H1 (cell line): Measurements from ENCODE around the gene PC. TPM values are rescaled to one million over a fixed set of nuclear protein-coding genes. Genes with fewer than 3 reads are reported as not detected.
A peak's percentile ranks its signal among the peaks of the same experiment; 100 is the strongest.

Experiments
- CTCF ChIA-PET: fragments of 300-600 bp; sonication (Branson Sonifier 250); formaldehyde crosslinking; loops from one replicate; lab custom pipeline; 2021; ENCODE audit not compliant: partially characterized antibody; lab: Charles Lee
- POLR2A ChIA-PET: fragments of 300-600 bp; sonication (Branson Sonifier 250); formaldehyde crosslinking; loops from one replicate; lab custom pipeline; 2021; ENCODE audit warnings: inconsistent platforms; ENCODE audit not compliant: partially characterized antibody; lab: Charles Lee
- DNase-seq, 2 experiments: peaks; one replicate each; pipeline versions ENCODE4 v3.0.0 to v3.0.0-alpha.2; 2010 to 2022; ENCODE audit warnings: low spot score in 2 of 2, low read depth in 1 of 2, mixed read lengths in 1 of 2
- FAIRE-seq: peaks from 2 replicates; lab custom pipeline; 2011; peaks lifted over from hg19 to GRCh38; lab: Jason Lieb, UNC
- H2AFZ ChIP-seq: 2 replicates; pipeline ENCODE4 v1.8.1; 2012; ENCODE audit warnings: low read length, inconsistent platforms
- H2AK5ac ChIP-seq: 2 replicates; pipeline ENCODE4 v1.6.1; 2013; ENCODE audit warnings: low read depth, low read length
- H2BK120ac ChIP-seq: replicated peaks from 2 replicates; pipeline ENCODE3; 2013; ENCODE audit warnings: low read depth, low read length, inconsistent platforms
- H2BK12ac ChIP-seq: 2 replicates; pipeline ENCODE4 v1.6.1; 2013; ENCODE audit warnings: low read depth, low read length
- H2BK15ac ChIP-seq: 2 replicates; pipeline ENCODE4 v1.6.1; 2013; ENCODE audit warnings: low read length
- H2BK20ac ChIP-seq: 2 replicates; pipeline ENCODE4 v1.6.1; 2013; ENCODE audit warnings: low read length
- H2BK5ac ChIP-seq: 2 replicates; pipeline ENCODE4 v1.6.1; 2013; ENCODE audit warnings: low read depth, low read length
- H3K14ac ChIP-seq: 2 replicates; pipeline ENCODE4 v1.6.1; 2013; ENCODE audit warnings: inconsistent platforms; ENCODE audit not compliant: insufficient read length
- H3K18ac ChIP-seq: 2 replicates; pipeline ENCODE4 v1.6.1; 2013; ENCODE audit warnings: low read length; ENCODE audit errors: extremely low read depth
- H3K23ac ChIP-seq: 2 replicates; pipeline ENCODE4 v1.6.1; 2013; ENCODE audit warnings: inconsistent platforms; ENCODE audit not compliant: insufficient read length
- H3K23me2 ChIP-seq: 2 replicates; pipeline ENCODE4 v1.6.1; 2013; ENCODE audit warnings: low read depth, low read length
- H3K27ac ChIP-seq: 2 replicates; pipeline ENCODE4 v1.6.1; 2011; ENCODE audit warnings: low read depth, low read length, inconsistent platforms
- H3K27me3 ChIP-seq, 4 experiments: replicated peaks in 1 of 4; 1 replicate in 1 of 4; 2 replicates in 3 of 4; pipeline versions ENCODE4 v1.6.1 to v1.8.1; 2011 to 2013; ENCODE audit warnings: low read length in 3 of 4, mild to moderate bottlenecking in 3 of 4, inconsistent platforms in 2 of 4, mixed read lengths in 2 of 4, moderate library complexity in 1 of 4; ENCODE audit not compliant: control insufficient read depth in 3 of 4, insufficient read depth in 3 of 4; ENCODE audit errors: extremely low read depth in 1 of 4
- H3K36me3 ChIP-seq, 4 experiments: 2 replicates each; pipeline versions ENCODE4 v1.6.1 to v1.8.1; 2011 to 2013; ENCODE audit warnings: mild to moderate bottlenecking in 4 of 4, low read length in 3 of 4, moderate library complexity in 2 of 4, control low read depth in 1 of 4, inconsistent platforms in 1 of 4; ENCODE audit not compliant: insufficient read depth in 4 of 4, control insufficient read depth in 2 of 4
- H3K4ac ChIP-seq: replicated peaks from 2 replicates; pipeline ENCODE3; 2013; ENCODE audit warnings: low read length, low read depth, mixed read lengths, inconsistent platforms; ENCODE audit not compliant: insufficient read length
- H3K4me1 ChIP-seq, 4 experiments: replicated peaks in 1 of 4; 1 replicate in 1 of 4; 2 replicates in 3 of 4; pipeline versions ENCODE4 v1.6.1 to v1.8.1; 2011 to 2013; ENCODE audit warnings: low read length in 3 of 4, inconsistent platforms in 2 of 4, mixed read lengths in 1 of 4; ENCODE audit not compliant: insufficient read depth in 4 of 4, control insufficient read depth in 3 of 4
- H3K4me2 ChIP-seq, 2 experiments: 2 replicates each; pipeline versions ENCODE4 v1.6.1 to v1.8.1; 2011 to 2013; ENCODE audit warnings: low read depth in 2 of 2, low read length in 2 of 2, control low read depth in 1 of 2, inconsistent platforms in 1 of 2, mild to moderate bottlenecking in 1 of 2; ENCODE audit not compliant: insufficient read depth in 1 of 2
- H3K4me3 ChIP-seq, 4 experiments: fragments of 200-600, 300-600 bp in 1 of 4; sonication (generic), shearing (Covaris generic), sonication (Bioruptor Twin) in 1 of 4; 2 replicates each; pipeline versions ENCODE4 v1.5.1 to v1.8.1; 2011 to 2016; ENCODE audit warnings: low read length in 4 of 4, low read depth in 3 of 4, control low read depth in 2 of 4, inconsistent platforms in 2 of 4, mild to moderate bottlenecking in 2 of 4, mixed read lengths in 1 of 4, moderate library complexity in 1 of 4; ENCODE audit not compliant: insufficient read depth in 2 of 4; ENCODE audit errors: extremely low read depth in 1 of 4
- H3K56ac ChIP-seq: replicated peaks from 2 replicates; pipeline ENCODE3; 2013; ENCODE audit warnings: low read depth, mild to moderate bottlenecking, mixed read lengths, low read length, inconsistent platforms; ENCODE audit not compliant: insufficient read length
- H3K79me1 ChIP-seq: 2 replicates; pipeline ENCODE4 v1.6.1; 2013; ENCODE audit warnings: low read depth, low read length, control low read depth
- H3K79me2 ChIP-seq, 2 experiments: 2 replicates each; pipeline versions ENCODE4 v1.6.1 to v1.8.1; 2012 to 2013; ENCODE audit warnings: low read length in 2 of 2, mild to moderate bottlenecking in 2 of 2, inconsistent platforms in 1 of 2; ENCODE audit not compliant: insufficient read depth in 2 of 2, control insufficient read depth in 1 of 2
- H3K9ac ChIP-seq, 4 experiments: replicated peaks in 1 of 4; 1 replicate in 1 of 4; 2 replicates in 3 of 4; pipeline versions ENCODE4 v1.6.1 to v1.8.1; 2011 to 2013; ENCODE audit warnings: low read depth in 3 of 4, low read length in 3 of 4, control low read depth in 2 of 4, mild to moderate bottlenecking in 2 of 4, moderate library complexity in 2 of 4, inconsistent platforms in 1 of 4; ENCODE audit errors: extremely low read depth in 1 of 4
- H3K9me3 ChIP-seq, 2 experiments: 2 replicates each; pipeline versions ENCODE4 v1.6.1 to v1.8.1; 2012 to 2013; ENCODE audit warnings: mild to moderate bottlenecking in 2 of 2, moderate library complexity in 2 of 2, control low read depth in 1 of 2, inconsistent platforms in 1 of 2, low read depth in 1 of 2, low read length in 1 of 2, mixed read lengths in 1 of 2; ENCODE audit not compliant: insufficient read depth in 2 of 2
- H4K20me1 ChIP-seq, 2 experiments: replicated peaks in 1 of 2; 2 replicates each; pipeline versions ENCODE3 to v1.8.1; 2011 to 2013; ENCODE audit warnings: inconsistent platforms in 2 of 2, low read length in 2 of 2, mild to moderate bottlenecking in 1 of 2; ENCODE audit not compliant: insufficient read depth in 2 of 2, control insufficient read depth in 1 of 2
- H4K5ac ChIP-seq: 2 replicates; pipeline ENCODE4 v1.6.1; 2013; ENCODE audit warnings: low read length, low read depth, mixed read lengths, inconsistent platforms; ENCODE audit not compliant: insufficient read length
- H4K8ac ChIP-seq: 2 replicates; pipeline ENCODE4 v1.8.0; 2013; ENCODE audit warnings: mild to moderate bottlenecking, moderate library complexity, low read length, inconsistent platforms; ENCODE audit not compliant: insufficient read depth; ENCODE audit errors: extremely low read depth
- H4K91ac ChIP-seq: replicated peaks from 2 replicates; pipeline ENCODE3; 2013; ENCODE audit warnings: low read length, mixed read lengths, inconsistent platforms; ENCODE audit not compliant: insufficient read length
- BRCA1 ChIP-seq: IDR thresholded peaks from 2 replicates; pipeline ENCODE4 v1.6.1; 2012; ENCODE audit warnings: low read depth, low read length, improper control_type of control experiment
- CEBPB ChIP-seq: IDR thresholded peaks from 2 replicates; pipeline ENCODE4 v1.6.1; 2012; ENCODE audit warnings: low read depth, low read length
- EZH2 ChIP-seq: fragments of 200-600 bp; sonication (generic); IDR thresholded peaks from 2 replicates; pipeline ENCODE4 v1.7.1; 2012; ENCODE audit warnings: low read depth, mild to moderate bottlenecking, moderate library complexity, low read length, inconsistent platforms; ENCODE audit not compliant: severe bottlenecking
- KDM4A ChIP-seq: IDR thresholded peaks from one replicate; pipeline ENCODE4 v1.7.1; 2012; ENCODE audit warnings: low read depth, mild to moderate bottlenecking, moderate library complexity, low read length, inconsistent platforms; ENCODE audit not compliant: severe bottlenecking
- KDM5A ChIP-seq: fragments of 200-600 bp; IDR thresholded peaks from 2 replicates; pipeline ENCODE4 v1.7.1; 2012; ENCODE audit warnings: mild to moderate bottlenecking, low read length, inconsistent platforms, mixed read lengths
- SIRT6 ChIP-seq: IDR thresholded peaks from one replicate; pipeline ENCODE4 v1.7.1; 2012; ENCODE audit warnings: low read length, inconsistent platforms
- SP1 ChIP-seq: IDR thresholded peaks from 2 replicates; pipeline ENCODE4 v1.6.1; 2011; ENCODE audit warnings: low read depth, low read length
- ZNF274 ChIP-seq: IDR thresholded peaks from 2 replicates; pipeline ENCODE4 v1.7.0; 2012; ENCODE audit warnings: low read length, borderline replicate concordance; ENCODE audit errors: extremely low read depth
- WGBS, 2 experiments: shearing (Covaris generic) in 1 of 2; methylation state at CpG; one replicate each; pipeline versions ENCODE4 v1.1.6 to v1.1.7; 2013 to 2015; ENCODE audit warnings: low lambda C conversion rate in 2 of 2, mixed read lengths in 2 of 2, inconsistent platforms in 1 of 2, low coverage in 1 of 2, missing lambda C conversion rate in 1 of 2; ENCODE audit not compliant: insufficient replicate concordance in 2 of 2, insufficient coverage in 1 of 2, insufficient read length in 1 of 2; ENCODE audit errors: extremely low coverage in 1 of 2, missing lambda C conversion rate in 1 of 2; 5-methylcytosine and 5-hydroxymethylcytosine counted together
- polyA plus RNA-seq, 7 experiments: library from polyadenylated mRNA; depleted of rRNA in 3 of 7; stranded (reverse) in 5 of 7; unstranded in 2 of 7; fragments of >200 nt in 5 of 7; fragments of 200-250 nt in 2 of 7; gene quantifications; 1 replicate in 5 of 7; 2 replicates in 1 of 7; 4 replicates in 1 of 7; pipeline versions ENCODE4 v1.2.1 to v1.2.3, GENCODE V29; 2011 to 2013; ENCODE audit warnings: missing spikeins in 2 of 7, mixed read lengths in 2 of 7
- total RNA-seq: library from RNA; stranded (reverse); fragmentation: NEBNext Ultra II Directional; extraction: Animal tissue kit (Norgen Biotek cat#: 25700); gene quantifications from 2 replicates; pipeline ENCODE4 v1.2.1, GENCODE V29; 2021
- TF ChIP-seq, protein P1 (sequence below), 3 experiments: IDR thresholded peaks; 1 replicate in 2 of 3; 2 replicates in 1 of 3; pipeline versions ENCODE4 v1.5.1 to v1.6.1; 2011; ENCODE audit warnings: low read length in 3 of 3, mild to moderate bottlenecking in 3 of 3, inconsistent platforms in 2 of 3, low read depth in 1 of 3, moderate library complexity in 1 of 3; ENCODE audit not compliant: insufficient read depth in 1 of 3; ENCODE audit errors: control extremely low read depth in 1 of 3

The PC gene
- total and polyA plus RNA-seq, 2 of the 8 experiments (the other 6 are each of a cell fraction or from before 2014, with no cell fraction given): 11.5 to 27.5 TPM

DNA sequence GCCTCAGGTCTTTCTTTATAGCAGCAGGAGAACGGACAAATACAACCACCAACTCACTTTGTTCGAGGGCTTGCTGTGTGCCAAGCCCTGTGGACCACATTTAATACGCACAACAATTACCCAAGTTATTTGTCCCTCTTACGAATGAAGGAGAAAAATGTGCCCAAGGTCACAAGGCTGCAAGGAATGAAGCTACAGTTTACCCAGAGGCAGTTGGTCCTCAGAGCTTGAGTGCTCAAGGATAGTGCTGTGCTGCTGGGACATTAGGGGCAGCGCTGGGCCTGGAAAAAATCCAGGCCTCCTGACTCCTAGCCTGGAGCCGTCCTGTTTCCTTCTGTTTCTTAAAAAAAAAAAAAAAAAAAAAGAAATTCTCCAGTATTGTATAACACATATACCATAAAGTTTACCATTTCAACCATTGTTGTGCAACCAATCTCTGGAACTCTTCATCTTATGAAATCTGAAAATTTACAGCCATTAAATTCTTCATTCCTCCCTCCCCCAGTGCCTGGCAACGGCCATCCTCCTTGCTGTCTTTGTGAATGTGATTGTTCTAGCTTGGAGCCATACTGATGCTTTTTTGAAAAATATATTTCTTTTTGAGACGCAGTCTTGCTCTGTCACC lies 15.9 kb upstream of the PC start:
- Histone ChIP-seq H3K23me2 (no peaks in the 10 kb centered on the region), H3K56ac (no peak overlapping the region), H2BK20ac (no peak overlapping the region), H3K4me1 (peaks cover 0 to 3% (median 0%) of the 10 kb centered on the region in 4 experiments; a peak in 1 of 7 replicates), H3K79me1 (no peaks in the 10 kb centered on the region), H4K20me1 (no peaks in the 10 kb centered on the region), H3K4me2 (no peak overlapping the region), H2AFZ (no peak overlapping the region), H4K8ac (no peak overlapping the region), H3K14ac (no peak overlapping the region), H2BK5ac (no peak overlapping the region), H3K9me3 (no peaks in the 10 kb centered on the region)
- 91% methylated on average over 8 of the region's 8 CpGs; no CpG with 5 or more reads in 1 of the 2 experiments for WGBS, 2 experiments
- TF ChIP-seq SIRT6: no peak
- TF ChIP-seq SP1: no peak
- no peak for TF ChIP-seq ZNF274
- TF ChIP-seq, protein P1, sequence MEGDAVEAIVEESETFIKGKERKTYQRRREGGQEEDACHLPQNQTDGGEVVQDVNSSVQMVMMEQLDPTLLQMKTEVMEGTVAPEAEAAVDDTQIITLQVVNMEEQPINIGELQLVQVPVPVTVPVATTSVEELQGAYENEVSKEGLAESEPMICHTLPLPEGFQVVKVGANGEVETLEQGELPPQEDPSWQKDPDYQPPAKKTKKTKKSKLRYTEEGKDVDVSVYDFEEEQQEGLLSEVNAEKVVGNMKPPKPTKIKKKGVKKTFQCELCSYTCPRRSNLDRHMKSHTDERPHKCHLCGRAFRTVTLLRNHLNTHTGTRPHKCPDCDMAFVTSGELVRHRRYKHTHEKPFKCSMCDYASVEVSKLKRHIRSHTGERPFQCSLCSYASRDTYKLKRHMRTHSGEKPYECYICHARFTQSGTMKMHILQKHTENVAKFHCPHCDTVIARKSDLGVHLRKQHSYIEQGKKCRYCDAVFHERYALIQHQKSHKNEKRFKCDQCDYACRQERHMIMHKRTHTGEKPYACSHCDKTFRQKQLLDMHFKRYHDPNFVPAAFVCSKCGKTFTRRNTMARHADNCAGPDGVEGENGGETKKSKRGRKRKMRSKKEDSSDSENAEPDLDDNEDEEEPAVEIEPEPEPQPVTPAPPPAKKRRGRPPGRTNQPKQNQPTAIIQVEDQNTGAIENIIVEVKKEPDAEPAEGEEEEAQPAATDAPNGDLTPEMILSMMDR (IDR thresholded peaks at IDR 0.05; ENCODE audit: control extremely low read depth in 1 of 3, insufficient read depth in 1 of 3, low read depth in 1 of 3, low read length in 3 of 3): no peak
- no peak for TF ChIP-seq KDM5A
- TF ChIP-seq BRCA1: no peak
- TF ChIP-seq CEBPB: no peak
- no peak for TF ChIP-seq KDM4A
- TF ChIP-seq EZH2: no peak
- TF ChIP-seq, all 59 proteins: peak for 0
- CTCF ChIA-PET: interaction anchor here (0.6 to 5.9 kb wide), 12 partner anchors 9 to 256 kb away, joined by 3 to 74 read pairs (median 16); partner anchors contain the start of genes PC and SYT12
- H3K27me3 ChIP-seq: no peaks in the 10 kb centered on the region
- 0 out of 2 replicates have a peak overlapping the region, but pooled peaks have one; percentile 2 for H2BK12ac ChIP-seq
- H3K23ac ChIP-seq: no peak overlapping the region
- H3K79me2 ChIP-seq: no peaks in the 10 kb centered on the region
- H2BK120ac ChIP-seq: no peak overlapping the region
- no peaks in the 10 kb centered on the region for H3K36me3 ChIP-seq
- FAIRE-seq: no peak
- POLR2A ChIA-PET: interaction anchor here (1.1 to 4.6 kb wide), 3 partner anchors 15 to 130 kb away, joined by 3 to 18 read pairs (median 4); partner anchors contain the start of genes PC and RCE1
- H2BK15ac ChIP-seq: no peak overlapping the region
- no peak overlapping the region for H3K4me3 ChIP-seq
- H4K91ac ChIP-seq: no peak overlapping the region
- H3K18ac ChIP-seq: no peak overlapping the region
- no peak overlapping the region for H2AK5ac ChIP-seq
- no peak for DNase-seq
- 0 out of 2 replicates have a peak overlapping the region, but pooled peaks have one; percentile 30 for H3K27ac ChIP-seq
- no peak overlapping the region for H3K9ac ChIP-seq
- H4K5ac ChIP-seq: no peak overlapping the region
- no peak overlapping the region for H3K4ac ChIP-seq
